ENCODE measurements around the gene PLXNA4. TPM values are rescaled to one million over a fixed set of nuclear protein-coding genes. Genes with fewer than 3 reads are reported as not detected.

Gene PLXNA4
- total RNA-seq, 4 donors from 2014 or later = 0.31 to 0.66 (median 0.43) TPM

- intact Hi-C loops (cut with DNase I; ENCODE audit: low total_unique reads) (no loop called here), in situ Hi-C loops (cut with MboI; ENCODE audit: low sequenced_read_pairs in 4 of 4) (no loop called here)
Observed at GRCh38 chr7:132291481-132291880, 284.8 kb downstream of the PLXNA4 start.

DNA sequence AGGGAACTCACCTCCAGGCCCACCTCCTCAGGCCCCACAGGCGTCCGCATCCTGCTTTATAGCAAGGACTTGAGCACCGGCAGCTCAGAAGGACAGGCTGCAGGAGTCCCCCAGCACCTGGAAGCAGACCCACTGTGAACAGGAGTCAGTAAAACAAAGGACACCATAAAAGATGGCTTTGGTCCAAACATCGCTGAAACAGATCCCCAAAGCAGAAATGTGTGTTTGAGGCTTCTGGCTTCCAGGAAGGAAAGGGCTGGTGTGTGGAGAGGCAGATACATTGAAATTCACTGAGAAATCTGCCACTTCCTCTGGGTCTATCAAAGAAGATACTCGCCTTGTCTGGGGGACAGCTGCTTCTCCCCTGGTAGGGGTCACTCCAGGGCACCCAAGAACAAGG lies 286.2 kb downstream of the PLXNA4 start:
- no peak overlapping the region for H3K4me3 ChIP-seq
- H3K9me3 ChIP-seq = no peaks in the 10 kb centered on the region
- no peaks in the 10 kb centered on the region for H3K27me3 ChIP-seq
- ATAC-seq (no peak), DNase-seq (no peak)
- intact Hi-C loops (cut with DNase I; ENCODE audit: low total_unique reads) = no loop called here
- in situ Hi-C loops (cut with MboI; ENCODE audit: low sequenced_read_pairs in 4 of 4) = no loop called here
- no peaks in the 10 kb centered on the region for H3K4me1 ChIP-seq
- TF ChIP-seq, protein P1, sequence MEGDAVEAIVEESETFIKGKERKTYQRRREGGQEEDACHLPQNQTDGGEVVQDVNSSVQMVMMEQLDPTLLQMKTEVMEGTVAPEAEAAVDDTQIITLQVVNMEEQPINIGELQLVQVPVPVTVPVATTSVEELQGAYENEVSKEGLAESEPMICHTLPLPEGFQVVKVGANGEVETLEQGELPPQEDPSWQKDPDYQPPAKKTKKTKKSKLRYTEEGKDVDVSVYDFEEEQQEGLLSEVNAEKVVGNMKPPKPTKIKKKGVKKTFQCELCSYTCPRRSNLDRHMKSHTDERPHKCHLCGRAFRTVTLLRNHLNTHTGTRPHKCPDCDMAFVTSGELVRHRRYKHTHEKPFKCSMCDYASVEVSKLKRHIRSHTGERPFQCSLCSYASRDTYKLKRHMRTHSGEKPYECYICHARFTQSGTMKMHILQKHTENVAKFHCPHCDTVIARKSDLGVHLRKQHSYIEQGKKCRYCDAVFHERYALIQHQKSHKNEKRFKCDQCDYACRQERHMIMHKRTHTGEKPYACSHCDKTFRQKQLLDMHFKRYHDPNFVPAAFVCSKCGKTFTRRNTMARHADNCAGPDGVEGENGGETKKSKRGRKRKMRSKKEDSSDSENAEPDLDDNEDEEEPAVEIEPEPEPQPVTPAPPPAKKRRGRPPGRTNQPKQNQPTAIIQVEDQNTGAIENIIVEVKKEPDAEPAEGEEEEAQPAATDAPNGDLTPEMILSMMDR (IDR thresholded peaks at IDR 0.05 in 4 of 5, conservative IDR thresholded peaks at IDR 0.05 in 1 of 5) = no peak
- no peak for TF ChIP-seq POLR2A (IDR thresholded peaks at IDR 0.05)
- no peak overlapping the region for H3K27ac ChIP-seq
- no peaks in the 10 kb centered on the region for H3K36me3 ChIP-seq

More at GRCh38 chr7:132291481-132291880, 284.8 kb downstream of the PLXNA4 start:
- no peak for ATAC-seq
- Histone ChIP-seq H3K4me3 (no peak overlapping the region), H3K36me3 (no peaks in the 10 kb centered on the region), H3K27ac (no peak overlapping the region), H3K9me3 (no peaks in the 10 kb centered on the region), H3K4me1 (no peaks in the 10 kb centered on the region), H3K27me3 (no peaks in the 10 kb centered on the region)
- TF ChIP-seq, protein P1 (IDR thresholded peaks at IDR 0.05 in 4 of 5, conservative IDR thresholded peaks at IDR 0.05 in 1 of 5) = no peak
- no peak for TF ChIP-seq POLR2A (IDR thresholded peaks at IDR 0.05)
- DNase-seq = no peak

DNA sequence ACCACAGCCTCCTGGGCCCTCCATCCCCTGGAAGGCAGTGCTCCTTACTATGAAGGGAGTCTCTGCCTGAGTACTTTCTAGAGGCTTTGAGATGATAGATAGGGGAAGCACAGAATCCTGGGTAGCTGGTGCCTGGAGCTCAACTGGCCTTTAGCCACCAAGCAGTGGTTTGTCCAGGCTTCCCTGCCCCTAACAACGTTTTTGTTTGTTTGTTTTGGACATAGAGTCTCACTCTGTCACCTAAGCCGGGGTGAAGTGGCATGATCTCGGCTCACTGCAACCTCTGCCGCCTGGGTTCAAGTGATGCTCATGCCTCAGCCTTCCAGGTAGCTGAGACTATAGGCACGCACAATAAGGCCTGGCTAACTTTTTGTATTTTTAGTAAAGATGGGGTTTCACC lies 289.4 kb downstream of the PLXNA4 start:
- ATAC-seq = no peak
- intact Hi-C loops (cut with DNase I; ENCODE audit: low total_unique reads) = no loop called here

DNA sequence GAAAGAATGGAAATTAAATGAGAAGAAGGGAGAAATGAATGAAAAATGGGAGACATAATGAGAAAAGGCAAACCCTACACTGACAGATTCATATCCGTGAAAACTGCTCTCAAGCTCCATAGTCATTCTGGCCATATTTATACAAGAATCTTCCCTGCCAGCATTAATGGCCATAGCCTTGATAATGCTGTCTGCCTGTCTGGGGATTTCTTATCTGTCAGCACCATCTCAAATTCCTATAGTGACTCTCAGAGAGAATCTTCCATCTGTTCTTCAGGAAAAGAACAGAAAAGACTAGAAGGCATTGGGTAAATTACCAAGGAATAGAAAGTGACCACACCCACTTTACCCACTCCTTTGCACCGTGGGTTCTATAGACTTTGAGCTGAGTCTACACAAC lies 295.9 kb downstream of the PLXNA4 start:
- intact Hi-C loops (cut with DNase I; ENCODE audit: low total_unique reads) = no loop called here
- no peak for DNase-seq

More for the DNA sequence above, 289.4 kb downstream of the PLXNA4 start:
- Histone ChIP-seq H3K36me3 (no peaks in the 10 kb centered on the region), H3K4me3 (no peak overlapping the region), H3K9me3 (no peaks in the 10 kb centered on the region), H3K4me1 (no peaks in the 10 kb centered on the region), H3K27ac (no peak overlapping the region), H3K27me3 (no peaks in the 10 kb centered on the region)
- in situ Hi-C loops (cut with MboI; ENCODE audit: low sequenced_read_pairs in 4 of 4) = no loop called here
- no peak for DNase-seq
- TF ChIP-seq POLR2A (IDR thresholded peaks at IDR 0.05) = no peak
- TF ChIP-seq, protein P1 (IDR thresholded peaks at IDR 0.05 in 4 of 5, conservative IDR thresholded peaks at IDR 0.05 in 1 of 5) = no peak

More for the DNA sequence above, 295.9 kb downstream of the PLXNA4 start:
- no peaks in the 10 kb centered on the region for H3K36me3 ChIP-seq
- no peak for TF ChIP-seq POLR2A (IDR thresholded peaks at IDR 0.05)
- TF ChIP-seq, protein P1 (IDR thresholded peaks at IDR 0.05 in 4 of 5, conservative IDR thresholded peaks at IDR 0.05 in 1 of 5) = no peak
- no peaks in the 10 kb centered on the region for H3K27me3 ChIP-seq
- H3K4me1 ChIP-seq = no peaks in the 10 kb centered on the region
- H3K27ac ChIP-seq = no peak overlapping the region
- in situ Hi-C loops (cut with MboI; ENCODE audit: low sequenced_read_pairs in 4 of 4) = no loop called here
- ATAC-seq = no peak
- no peak overlapping the region for H3K4me3 ChIP-seq
- no peaks in the 10 kb centered on the region for H3K9me3 ChIP-seq
